ENCODE data around the gene UBE2I.

Gene UBE2I

DNA sequence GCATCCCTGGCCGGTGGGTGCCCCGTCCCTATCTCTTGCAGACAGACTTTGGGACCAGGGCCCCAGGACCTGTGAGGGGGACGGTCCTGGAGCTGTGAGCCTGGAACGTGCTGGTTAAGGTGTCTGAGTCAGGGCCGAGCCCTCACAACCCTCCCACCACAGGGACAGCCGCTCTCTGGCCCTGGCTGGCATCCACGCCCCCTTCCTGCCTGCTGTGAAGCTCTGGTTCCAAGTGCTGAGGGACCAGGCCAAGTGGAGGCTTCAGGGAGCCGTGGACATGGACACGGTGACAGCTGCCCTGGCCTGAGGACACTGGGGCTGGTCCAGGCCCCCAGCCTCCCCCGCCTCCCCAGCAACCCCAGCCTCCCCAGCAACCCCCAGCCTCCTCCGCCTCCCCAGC, 35.7 kb downstream of the UBE2I start:
- TF ChIP-seq POLR2A (IDR thresholded peaks at IDR 0.05; ENCODE audit: low read depth, low read length), result no peak
- TF ChIP-seq TAF1 (IDR thresholded peaks at IDR 0.05; ENCODE audit: borderline replicate concordance, low read depth, low read length), result no peak
- TF ChIP-seq POLR2AphosphoS5 (IDR thresholded peaks at IDR 0.05; ENCODE audit: low read depth, low read length), result no peak

DNA sequence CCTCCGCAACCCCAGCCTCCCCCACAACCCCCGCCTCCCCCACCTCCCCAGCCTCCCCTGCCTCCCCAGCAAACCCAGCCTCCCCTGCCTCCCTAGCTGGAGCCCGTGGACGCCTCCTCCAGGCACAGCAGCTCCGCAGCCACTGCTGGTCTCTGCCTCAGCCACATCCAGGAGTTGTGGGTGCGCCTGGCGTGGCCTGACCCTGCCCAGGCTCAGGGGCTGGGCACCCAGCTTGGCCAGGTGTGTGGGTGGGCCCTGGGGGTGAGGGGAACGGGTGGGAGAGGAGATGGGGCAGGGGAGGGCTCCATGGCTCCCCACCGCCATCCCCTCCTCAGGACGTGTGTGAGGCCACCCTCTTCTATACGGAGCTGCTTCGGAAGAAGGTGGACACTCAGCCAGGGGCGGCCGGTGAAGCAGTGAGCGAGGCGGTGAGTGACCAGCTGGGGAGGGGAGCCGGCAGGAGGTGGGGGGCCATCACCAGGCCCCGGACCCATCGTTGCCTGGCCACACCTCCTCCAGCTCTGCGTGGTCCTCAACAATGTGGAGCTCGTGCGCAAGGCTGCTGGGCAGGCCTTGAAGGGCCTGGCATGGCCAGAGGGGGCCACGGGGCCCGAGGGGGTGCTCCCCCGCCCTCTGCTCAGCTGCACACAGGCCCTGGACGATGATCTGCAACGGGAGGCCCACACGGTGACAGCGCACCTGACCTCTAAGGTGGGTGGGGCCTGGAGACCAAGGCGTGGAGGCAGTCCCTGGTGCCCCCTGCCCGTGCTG, 36.4 kb downstream of the UBE2I start:
- TF ChIP-seq TAF1 (IDR thresholded peaks at IDR 0.05; ENCODE audit: borderline replicate concordance, low read depth, low read length), result no peak
- no peak for TF ChIP-seq POLR2A (IDR thresholded peaks at IDR 0.05; ENCODE audit: low read depth, low read length)
- TF ChIP-seq POLR2AphosphoS5 (IDR thresholded peaks at IDR 0.05; ENCODE audit: low read depth, low read length), result no peak
- DNase-seq (ENCODE audit: insufficient read length) (no peak), FAIRE-seq (no peak)

More for the DNA sequence above, 35.7 kb downstream of the UBE2I start:
- FAIRE-seq (no peak), DNase-seq (ENCODE audit: insufficient read length) (no peak)

DNA sequence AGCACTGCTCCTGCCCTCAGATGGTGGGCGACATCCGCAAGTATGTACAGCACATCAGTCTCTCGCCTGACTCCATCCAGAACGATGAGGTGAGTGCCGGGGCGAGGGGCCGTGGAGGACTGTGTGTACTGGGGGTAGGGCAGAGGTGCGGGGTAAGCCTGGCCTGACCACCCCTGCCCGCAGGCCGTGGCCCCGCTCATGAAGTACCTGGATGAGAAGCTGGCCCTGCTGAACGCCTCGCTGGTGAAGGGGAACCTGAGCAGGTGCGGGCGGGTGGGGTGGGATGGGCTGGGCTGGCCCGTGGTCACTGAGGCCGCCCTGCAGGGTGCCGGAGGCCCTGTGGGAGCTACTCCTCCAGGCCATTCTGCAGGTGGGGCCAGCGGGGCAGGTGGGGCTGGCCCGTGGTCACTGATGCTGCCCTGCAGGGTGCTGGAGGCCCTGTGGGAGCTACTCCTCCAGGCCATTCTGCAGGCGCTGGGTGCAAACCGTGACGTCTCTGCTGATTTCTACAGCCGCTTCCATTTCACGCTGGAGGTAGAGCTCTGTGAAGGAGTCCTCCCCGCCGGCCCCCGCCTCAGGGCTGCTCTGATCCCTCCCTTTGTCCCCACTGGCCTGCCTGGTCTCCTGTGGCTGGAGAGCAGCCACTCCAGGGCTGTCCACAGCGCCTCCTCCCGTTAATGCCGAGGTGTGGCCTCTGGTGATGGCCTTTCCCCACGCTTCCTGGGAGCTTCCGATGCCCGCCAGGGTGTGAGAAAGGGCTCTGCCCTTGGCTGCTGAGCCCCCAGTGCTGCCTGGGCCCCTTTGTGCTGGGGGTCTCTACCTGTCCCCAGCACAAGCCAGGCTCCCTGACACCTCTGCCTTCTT, 37.2 kb downstream of the UBE2I start:
- DNase-seq (ENCODE audit: insufficient read length) (no peak), FAIRE-seq (no peak)
- TF ChIP-seq POLR2AphosphoS5 (IDR thresholded peaks at IDR 0.05; ENCODE audit: low read depth, low read length) (peak; percentile 27; the same call in 1 of the 2 replicates), POLR2A (IDR thresholded peaks at IDR 0.05; ENCODE audit: low read depth, low read length) (peak; percentile 20; the same call in 1 of the 2 replicates), TAF1 (IDR thresholded peaks at IDR 0.05; ENCODE audit: borderline replicate concordance, low read depth, low read length) (no peak)

DNA sequence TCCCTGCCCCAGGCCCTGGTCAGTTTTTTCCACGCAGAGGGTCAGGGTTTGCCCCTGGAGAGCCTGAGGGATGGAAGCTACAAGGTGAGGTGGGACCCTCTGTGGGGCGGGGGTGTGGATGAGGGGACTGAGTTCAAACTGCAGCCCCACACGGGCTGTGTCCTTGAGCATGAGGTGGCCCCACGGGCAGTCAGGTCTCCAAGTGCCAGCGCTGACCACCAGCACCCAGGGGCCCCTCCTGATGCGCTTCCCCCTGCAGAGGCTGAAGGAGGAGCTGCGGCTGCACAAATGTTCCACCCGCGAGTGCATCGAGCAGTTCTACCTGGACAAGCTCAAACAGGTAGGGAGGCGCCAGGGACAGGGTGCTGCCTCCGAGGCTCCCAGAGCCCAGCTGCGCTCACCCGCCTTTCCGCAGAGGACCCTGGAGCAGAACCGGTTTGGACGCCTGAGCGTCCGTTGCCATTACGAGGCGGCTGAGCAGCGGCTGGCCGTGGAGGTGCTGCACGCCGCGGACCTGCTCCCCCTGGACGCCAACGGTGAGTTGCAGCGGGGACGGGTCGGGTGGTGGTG, 37.9 kb downstream of the UBE2I start:
- no peak for FAIRE-seq
- TF ChIP-seq TAF1 (IDR thresholded peaks at IDR 0.05; ENCODE audit: borderline replicate concordance, low read depth, low read length) (no peak), POLR2AphosphoS5 (IDR thresholded peaks at IDR 0.05; ENCODE audit: low read depth, low read length) (no peak), POLR2A (IDR thresholded peaks at IDR 0.05; ENCODE audit: low read depth, low read length) (no peak; the same call in 1 of the 2 replicates)
- DNase-seq (ENCODE audit: insufficient read length), result no peak

DNA sequence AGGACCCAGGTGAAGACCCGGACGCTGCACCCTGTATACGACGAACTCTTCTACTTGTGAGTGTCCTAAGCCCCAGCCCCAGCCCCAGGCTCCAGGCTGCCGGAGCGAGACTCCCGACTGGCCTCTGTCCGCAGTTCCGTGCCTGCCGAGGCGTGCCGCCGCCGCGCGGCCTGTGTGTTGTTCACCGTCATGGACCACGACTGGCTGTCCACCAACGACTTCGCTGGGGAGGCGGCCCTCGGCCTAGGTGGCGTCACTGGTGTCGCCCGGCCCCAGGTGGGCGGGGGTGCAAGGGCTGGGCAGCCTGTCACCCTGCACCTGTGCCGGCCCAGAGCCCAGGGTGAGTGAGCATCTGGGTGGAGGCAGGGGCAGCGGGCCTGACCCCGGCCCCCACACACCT, 38.5 kb downstream of the UBE2I start:
- DNase-seq (ENCODE audit: insufficient read length) (no peak), FAIRE-seq (no peak)
- no peak for TF ChIP-seq POLR2AphosphoS5 (IDR thresholded peaks at IDR 0.05; ENCODE audit: low read depth, low read length)

DNA sequence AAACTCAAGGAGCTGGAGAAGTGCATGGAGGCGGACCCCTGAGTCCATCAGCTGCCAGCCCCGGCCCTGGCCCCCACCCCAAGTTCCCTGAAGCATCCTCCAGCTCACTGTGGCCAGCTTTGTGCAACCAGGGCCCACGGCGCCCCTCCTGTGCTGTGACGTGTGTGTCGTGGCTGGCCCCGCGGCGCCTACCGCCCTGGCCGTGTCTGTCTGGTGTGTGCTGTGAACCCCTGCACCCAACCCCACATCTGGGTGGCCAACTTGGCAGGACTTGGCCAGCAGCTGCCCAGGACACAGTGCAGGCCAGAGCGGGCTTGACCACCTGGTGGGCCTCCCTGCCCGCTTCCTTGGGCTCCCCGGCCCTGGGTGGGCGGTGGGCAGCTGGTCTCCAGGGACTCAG, 39.0 kb downstream of the UBE2I start:
- no peak for DNase-seq (ENCODE audit: insufficient read length)
- no peak for TF ChIP-seq POLR2A (IDR thresholded peaks at IDR 0.05; ENCODE audit: low read depth, low read length)
- TF ChIP-seq POLR2AphosphoS5 (IDR thresholded peaks at IDR 0.05; ENCODE audit: low read depth, low read length), result no peak
- no peak for TF ChIP-seq TAF1 (IDR thresholded peaks at IDR 0.05; ENCODE audit: borderline replicate concordance, low read depth, low read length)
- no peak for FAIRE-seq

DNA sequence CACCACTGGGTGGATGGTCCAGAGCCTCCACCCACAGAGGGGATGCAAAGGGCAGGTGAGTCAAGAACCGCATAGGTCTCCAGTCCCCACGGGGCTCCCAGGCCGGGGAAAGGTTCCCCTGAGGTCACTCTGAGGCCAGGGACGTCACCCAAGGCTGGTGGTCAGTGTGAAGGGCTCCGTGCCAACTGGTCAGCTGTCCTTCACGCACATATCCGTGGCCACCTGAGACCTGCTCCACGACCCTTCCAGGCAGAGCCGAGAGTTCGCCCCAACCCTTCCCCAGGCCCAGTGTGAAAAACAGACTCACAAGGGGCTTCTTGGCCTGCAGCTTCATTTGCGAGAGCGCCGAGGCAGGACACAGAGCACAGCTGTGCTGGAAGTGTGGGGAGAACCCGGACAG, 39.5 kb downstream of the UBE2I start:
- DNase-seq (ENCODE audit: insufficient read length), result no peak
- FAIRE-seq, result no peak
- no peak for TF ChIP-seq POLR2A (IDR thresholded peaks at IDR 0.05; ENCODE audit: low read depth, low read length)
- TF ChIP-seq TAF1 (IDR thresholded peaks at IDR 0.05; ENCODE audit: borderline replicate concordance, low read depth, low read length), result no peak
- no peak for TF ChIP-seq POLR2AphosphoS5 (IDR thresholded peaks at IDR 0.05; ENCODE audit: low read depth, low read length)

DNA sequence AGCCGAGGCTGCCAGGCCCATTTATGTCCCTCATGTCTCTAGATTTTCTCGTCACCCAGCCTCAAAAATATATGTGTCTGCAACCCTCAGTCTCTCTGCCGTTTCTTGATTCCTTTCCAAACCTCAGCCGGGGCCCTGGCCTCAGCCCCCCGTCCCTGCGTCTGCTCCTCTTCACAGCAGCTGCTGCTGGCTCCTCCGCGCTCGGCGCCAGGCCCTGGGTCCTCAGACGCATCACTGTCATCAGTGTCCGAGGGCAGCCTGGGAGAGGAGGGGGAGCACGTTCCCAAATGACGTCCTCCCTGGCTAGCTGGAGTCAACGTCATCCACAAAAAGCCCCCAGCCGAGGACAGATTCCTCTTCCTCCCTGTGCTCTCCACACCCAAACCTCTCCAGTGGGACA, 39.9 kb downstream of the UBE2I start:
- FAIRE-seq (no peak), DNase-seq (ENCODE audit: insufficient read length) (no peak)
- TF ChIP-seq TAF1 (IDR thresholded peaks at IDR 0.05; ENCODE audit: borderline replicate concordance, low read depth, low read length), result no peak
- TF ChIP-seq POLR2A (IDR thresholded peaks at IDR 0.05; ENCODE audit: low read depth, low read length), result no peak
- no peak for TF ChIP-seq POLR2AphosphoS5 (IDR thresholded peaks at IDR 0.05; ENCODE audit: low read depth, low read length)

DNA sequence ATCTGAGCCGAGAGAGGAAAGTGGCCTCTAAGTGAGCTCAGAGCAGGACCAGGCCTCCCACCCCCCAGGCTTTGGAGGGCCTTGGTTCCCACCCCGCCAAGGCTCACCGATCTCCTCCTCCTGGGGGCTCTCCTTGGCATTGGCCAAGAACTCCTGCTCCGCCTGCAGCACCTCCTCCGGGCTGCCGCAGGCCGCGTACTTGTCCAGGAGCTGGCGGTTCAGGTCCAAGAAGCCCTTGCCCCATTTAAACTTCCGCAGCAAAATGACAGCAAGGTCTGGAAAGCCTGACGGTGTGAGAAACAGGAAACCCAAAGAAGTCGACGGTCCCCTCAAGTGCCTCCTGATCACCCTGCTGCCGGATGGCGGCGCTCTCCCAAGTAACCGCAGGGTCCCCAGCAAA, 40.5 kb downstream of the UBE2I start:
- FAIRE-seq (no peak), DNase-seq (ENCODE audit: insufficient read length) (no peak)
- TF ChIP-seq POLR2AphosphoS5 (IDR thresholded peaks at IDR 0.05; ENCODE audit: low read depth, low read length), result no peak

DNA sequence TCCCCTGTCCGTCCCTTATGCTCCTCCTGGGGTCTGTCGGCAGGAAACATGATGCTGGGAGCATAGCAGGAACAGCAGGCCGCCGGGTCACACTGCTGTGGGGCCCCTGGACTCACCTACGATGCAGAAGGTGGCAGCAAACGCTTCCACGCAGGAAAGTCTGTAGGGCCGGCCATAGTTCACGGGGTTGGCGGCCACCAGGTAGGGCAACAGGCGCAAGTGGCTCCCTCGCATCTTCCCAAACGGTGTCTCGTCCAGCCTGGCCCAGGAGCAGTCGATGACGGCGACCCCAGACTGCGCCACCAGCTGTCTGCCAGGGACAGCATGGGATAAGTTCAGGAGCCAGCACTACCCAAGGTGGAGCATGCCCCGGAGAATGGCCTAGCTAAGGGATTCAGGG, 41.3 kb downstream of the UBE2I start:
- TF ChIP-seq POLR2A (IDR thresholded peaks at IDR 0.05; ENCODE audit: low read depth, low read length), result no peak
- no peak for TF ChIP-seq TAF1 (IDR thresholded peaks at IDR 0.05; ENCODE audit: borderline replicate concordance, low read depth, low read length)
- TF ChIP-seq POLR2AphosphoS5 (IDR thresholded peaks at IDR 0.05; ENCODE audit: low read depth, low read length), result no peak
- FAIRE-seq, result no peak
- DNase-seq (ENCODE audit: insufficient read length), result no peak

DNA sequence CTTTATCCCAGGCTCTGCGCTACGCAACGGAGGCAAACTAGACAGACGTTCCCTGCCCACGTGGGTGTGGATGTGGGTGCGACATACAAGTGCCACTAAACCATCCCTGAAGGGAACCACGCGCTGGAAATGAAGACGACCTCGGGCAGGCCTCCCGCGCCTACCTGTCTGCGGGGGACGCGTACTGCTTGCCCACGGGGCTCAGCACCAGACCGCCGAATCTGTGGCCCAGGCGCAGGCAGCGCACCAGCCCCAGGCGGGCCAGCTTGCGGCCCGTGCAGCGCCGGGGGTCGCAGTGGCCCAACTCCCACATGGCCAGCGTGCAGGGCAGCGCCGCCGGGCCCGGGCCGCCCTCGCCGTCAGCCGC, 41.8 kb downstream of the UBE2I start:
- FAIRE-seq (peak; percentile 14), DNase-seq (ENCODE audit: insufficient read length) (no peak)
- TF ChIP-seq POLR2AphosphoS5 (IDR thresholded peaks at IDR 0.05; ENCODE audit: low read depth, low read length) (no peak), POLR2A (IDR thresholded peaks at IDR 0.05; ENCODE audit: low read depth, low read length) (no peak), TAF1 (IDR thresholded peaks at IDR 0.05; ENCODE audit: borderline replicate concordance, low read depth, low read length) (no peak)

All from GM12892 (cell line).